IMR-90 (cell line): ENCODE measurements around the gene NR1H4. TPM values are rescaled to one million over a fixed set of nuclear protein-coding genes. Genes with fewer than 3 reads are reported as not detected.

Source experiments
- ATAC-seq: fragments of 200-7000 bp; cut with Tn5 transposase; 2 replicates; pipeline ENCODE4 v1.9.1; 2020; ENCODE audit warnings: low read depth, mild to moderate bottlenecking, moderate library complexity
- BruUV-seq: library from RNA; stranded (reverse); fragments of 400-500 nt; replicated peaks from 2 replicates; lab custom pipeline; 2021; lab: Mats Ljungman, UMichigan
- CTCF ChIA-PET: fragments of 300-600 bp; formaldehyde crosslinking; extraction: SDS; loops from one replicate; lab custom pipeline; 2021; ENCODE audit warnings: antibody characterized with exemption; lab: Yijun Ruan, JAX
- POLR2A ChIA-PET: fragments of 300-600 bp; sonication (Branson Sonifier 250); formaldehyde crosslinking; loops from one replicate; lab custom pipeline; 2022; ENCODE audit warnings: antibody characterized with exemption; ENCODE audit not compliant: unreplicated experiment; lab: Charles Lee
- DNase-seq: peaks from one replicate; pipeline ENCODE4 v3.0.0; 2013
- H2AFZ ChIP-seq: replicated peaks from 2 replicates; pipeline ENCODE3; 2013; ENCODE audit warnings: low read length, mild to moderate bottlenecking; ENCODE audit not compliant: poor library complexity
- H2AK5ac ChIP-seq: 2 replicates; pipeline ENCODE4 v1.6.1; 2013; ENCODE audit warnings: low read depth, low read length, inconsistent platforms
- H2AK9ac ChIP-seq: replicated peaks from 2 replicates; pipeline ENCODE3; 2013; ENCODE audit warnings: mild to moderate bottlenecking, low read depth, low read length, moderate library complexity; ENCODE audit not compliant: poor library complexity
- H2BK120ac ChIP-seq: 2 replicates; pipeline ENCODE4 v1.6.1; 2013; ENCODE audit warnings: low read depth, low read length, inconsistent platforms
- H2BK15ac ChIP-seq: 3 replicates; pipeline ENCODE4 v1.6.1; 2013; ENCODE audit warnings: low read depth, low read length, inconsistent platforms
- H2BK20ac ChIP-seq: 2 replicates; pipeline ENCODE4 v1.6.1; 2013; ENCODE audit warnings: low read depth, mild to moderate bottlenecking, inconsistent platforms, low read length, moderate library complexity
- H2BK5ac ChIP-seq: 2 replicates; pipeline ENCODE4 v1.6.1; 2013; ENCODE audit warnings: mild to moderate bottlenecking, low read depth, low read length, inconsistent platforms; ENCODE audit not compliant: poor library complexity, severe bottlenecking
- H3K14ac ChIP-seq: replicated peaks from 2 replicates; pipeline ENCODE4 v1.6.1; 2013; ENCODE audit warnings: low read depth, low read length, inconsistent platforms
- H3K18ac ChIP-seq: 2 replicates; pipeline ENCODE4 v1.6.1; 2013; ENCODE audit warnings: low read depth, low read length, control low read depth
- H3K23ac ChIP-seq: 2 replicates; pipeline ENCODE4 v1.6.1; 2013; ENCODE audit warnings: low read depth, low read length, inconsistent platforms
- H3K27ac ChIP-seq: 2 replicates; pipeline ENCODE4 v1.5.1; 2013; ENCODE audit warnings: mild to moderate bottlenecking, control low read depth, low read length; ENCODE audit not compliant: insufficient read depth
- H3K27me3 ChIP-seq: 2 replicates; pipeline ENCODE4 v1.6.1; 2013; ENCODE audit warnings: low read length; ENCODE audit not compliant: control insufficient read depth, insufficient read depth
- H3K36me3 ChIP-seq: 2 replicates; pipeline ENCODE4 v1.6.1; 2013; ENCODE audit warnings: low read length, mixed read lengths; ENCODE audit not compliant: control insufficient read depth, insufficient read depth
- H3K4ac ChIP-seq: 2 replicates; pipeline ENCODE4 v1.6.1; 2013; ENCODE audit warnings: low read depth, low read length, inconsistent platforms
- H3K4me1 ChIP-seq: 2 replicates; pipeline ENCODE4 v1.6.1; 2013; ENCODE audit warnings: low read length, mixed read lengths; ENCODE audit not compliant: control insufficient read depth, insufficient read depth
- H3K4me2 ChIP-seq: 2 replicates; pipeline ENCODE4 v1.6.1; 2013; ENCODE audit warnings: low read depth, mild to moderate bottlenecking, control low read depth, low read length, moderate library complexity
- H3K4me3 ChIP-seq: 2 replicates; pipeline ENCODE4 v1.5.1; 2013; ENCODE audit warnings: low read depth, mild to moderate bottlenecking, control low read depth, low read length, moderate library complexity; ENCODE audit not compliant: insufficient read depth
- H3K56ac ChIP-seq: 2 replicates; pipeline ENCODE4 v1.6.1; 2013; ENCODE audit warnings: low read length, inconsistent platforms; ENCODE audit not compliant: insufficient read depth; ENCODE audit errors: extremely low read depth
- H3K79me1 ChIP-seq, 2 experiments: 2 replicates each; pipeline ENCODE4 v1.6.1; 2013; ENCODE audit warnings: low read length in 2 of 2, inconsistent platforms in 1 of 2, low read depth in 1 of 2
- H3K9ac ChIP-seq: 2 replicates; pipeline ENCODE4 v1.6.1; 2013; ENCODE audit warnings: low read depth, low read length, control low read depth
- H3K9me1 ChIP-seq: 2 replicates; pipeline ENCODE4 v1.6.1; 2013; ENCODE audit warnings: low read length, inconsistent platforms; ENCODE audit not compliant: insufficient read depth
- H3K9me3 ChIP-seq: 2 replicates; pipeline ENCODE4 v1.6.1; 2013; ENCODE audit warnings: low read length; ENCODE audit not compliant: control insufficient read depth, insufficient read depth
- H4K20me1 ChIP-seq: 2 replicates; pipeline ENCODE4 v1.6.1; 2013; ENCODE audit warnings: low read length, inconsistent platforms; ENCODE audit not compliant: insufficient read depth
- H4K5ac ChIP-seq: 2 replicates; pipeline ENCODE4 v1.6.1; 2013; ENCODE audit warnings: mild to moderate bottlenecking, low read depth, low read length, control low read depth
- H4K8ac ChIP-seq, 2 experiments: 2 replicates each; pipeline ENCODE4 v1.6.1; 2013; ENCODE audit warnings: low read depth in 2 of 2, low read length in 2 of 2, control low read depth in 1 of 2, inconsistent platforms in 1 of 2
- H4K91ac ChIP-seq: 2 replicates; pipeline ENCODE4 v1.6.1; 2013; ENCODE audit warnings: low read depth, low read length, inconsistent platforms; ENCODE audit not compliant: insufficient read depth
- BHLHE40 ChIP-seq: fragments of 150-350 bp; IDR thresholded peaks from 2 replicates; pipeline ENCODE4 v1.6.1; 2016; ENCODE audit warnings: mild to moderate bottlenecking, low read depth, low read length
- CTCF ChIP-seq: conservative IDR thresholded peaks from 2 replicates; pipeline ENCODE4 v1.5.1; 2012; ENCODE audit warnings: mild to moderate bottlenecking, low read depth, low read length, improper control_type of control experiment
- MAFK ChIP-seq: IDR thresholded peaks from 2 replicates; pipeline ENCODE4 v1.6.1; 2012; ENCODE audit warnings: low read depth, low read length, improper control_type of control experiment
- MAZ ChIP-seq: IDR thresholded peaks from 2 replicates; pipeline ENCODE4 v1.6.1; 2012; ENCODE audit warnings: low read depth, mild to moderate bottlenecking, low read length, improper control_type of control experiment, moderate library complexity, borderline replicate concordance
- POLR2A ChIP-seq: IDR thresholded peaks from 2 replicates; pipeline ENCODE4 v1.6.1; 2012; ENCODE audit warnings: mild to moderate bottlenecking, low read depth, low read length
- RCOR1 ChIP-seq: IDR thresholded peaks from 2 replicates; pipeline ENCODE4 v1.6.1; 2012; ENCODE audit warnings: mild to moderate bottlenecking, low read length, improper control_type of control experiment; ENCODE audit not compliant: insufficient replicate concordance
- RFX5 ChIP-seq: IDR thresholded peaks from 2 replicates; pipeline ENCODE4 v1.8.0; 2012; ENCODE audit warnings: low read depth, mild to moderate bottlenecking, low read length, moderate library complexity
- SMC3 ChIP-seq: fragments of 150-350 bp; IDR thresholded peaks from 2 replicates; pipeline ENCODE4 v1.6.1; 2016; ENCODE audit warnings: low read depth, mild to moderate bottlenecking, antibody characterized with exemption, low read length, moderate library complexity
- WGBS, 2 experiments: methylation state at CpG; one replicate each; pipeline versions ENCODE4 v1.1.5 to v1.1.7; 2013; ENCODE audit warnings: missing lambda C conversion rate in 2 of 2; ENCODE audit not compliant: insufficient read length in 1 of 2; ENCODE audit errors: extremely low coverage in 2 of 2; 5-methylcytosine and 5-hydroxymethylcytosine counted together
- dilution Hi-C: fragments of 300-500 bp; cut with HindIII; formaldehyde crosslinking; loops from one replicate; pipeline ENCODE4 v1.14.3; 2018; ENCODE audit warnings: low sequenced_read_pairs; ENCODE audit not compliant: unreplicated experiment
- in situ Hi-C: fragments of 300-500 bp; cut with MboI; formaldehyde crosslinking; loops from 3 replicates; pipeline ENCODE4 v1.14.3; 2019; ENCODE audit warnings: low sequenced_read_pairs, inconsistent platforms, mixed read lengths
- intact Hi-C: fragments of 100-400 bp; cut with micrococcal nuclease; formaldehyde crosslinking; loops from 2 replicates; pipeline ENCODE4 v1.10.0; 2022
- polyA plus RNA-seq, 3 experiments: library from polyadenylated mRNA; depleted of rRNA; stranded (reverse); fragments of >200 nt; gene quantifications; 2 replicates each; pipeline ENCODE4 v1.2.3, GENCODE V29; 2012; ENCODE audit warnings: low replicate concordance in 1 of 3
- total RNA-seq: library from RNA; depleted of rRNA; stranded (reverse); fragments of >200 nt; gene quantifications from 2 replicates; pipeline ENCODE4 v1.2.3, GENCODE V29; 2012
- TF ChIP-seq, protein P1 (sequence below): fragments of 150-350 bp; IDR thresholded peaks from 2 replicates; pipeline ENCODE4 v1.6.1; 2016; ENCODE audit warnings: low read depth, mild to moderate bottlenecking, low read length, moderate library complexity, borderline replicate concordance

Gene NR1H4
- total and polyA plus RNA-seq, 2 of the 4 experiments (the other 2 are of a cell fraction), result not detected

DNA sequence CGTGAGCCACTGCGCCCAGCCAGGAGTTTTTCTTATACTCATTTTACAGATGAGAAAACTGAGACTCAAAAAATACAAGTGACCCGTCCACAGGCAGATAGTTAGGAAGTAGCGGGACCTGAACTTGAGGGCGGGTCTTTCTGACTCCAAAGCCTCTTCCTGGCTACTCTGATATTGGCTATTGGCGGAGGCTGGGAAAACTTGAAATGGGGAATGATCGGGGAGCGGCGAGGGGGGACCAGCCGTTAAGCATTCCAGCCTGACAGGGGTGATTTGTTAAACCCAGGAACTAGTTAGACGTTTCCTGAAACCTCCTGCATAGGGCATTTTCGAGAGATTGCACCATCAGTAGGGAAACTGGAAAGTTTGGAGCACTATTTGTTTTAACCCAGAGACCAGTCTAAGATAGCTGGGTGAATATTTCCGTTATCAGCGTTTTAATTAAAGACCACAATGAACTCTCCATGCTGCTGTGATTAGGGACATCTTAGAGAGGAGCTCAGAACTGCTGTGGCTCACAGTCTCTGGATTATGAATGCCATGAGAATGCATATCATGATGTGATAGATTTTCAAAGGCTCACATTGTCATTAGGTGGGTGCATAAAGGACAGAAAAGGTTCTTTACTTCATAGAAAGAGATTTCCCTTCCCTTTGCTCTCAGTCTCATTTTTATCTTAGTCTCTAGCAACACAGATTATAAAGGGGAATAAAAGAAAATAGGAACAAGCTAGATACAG is 2.5 kb downstream of the NR1H4 start:
- Histone ChIP-seq H3K9me1 (no peaks in the 10 kb centered on the region), H2AFZ (no peak overlapping the region), H4K20me1 (no peaks in the 10 kb centered on the region), H3K4me1 (no peaks in the 10 kb centered on the region), H4K8ac (no peak overlapping the region), H3K18ac (no peak overlapping the region), H3K4me3 (no peak overlapping the region), H3K79me1 (no peaks in the 10 kb centered on the region), H2AK5ac (no peak overlapping the region), H2BK15ac (no peak overlapping the region), H3K9ac (no peak overlapping the region), H3K4me2 (no peak overlapping the region), H3K14ac (no peak overlapping the region), H2BK5ac (no peak overlapping the region), H4K91ac (no peak overlapping the region), H2BK20ac (no peak overlapping the region), H3K56ac (no peak overlapping the region), H3K23ac (no peak overlapping the region), H2AK9ac (no peak overlapping the region), H3K4ac (no peak overlapping the region), H3K27me3 (peaks cover 13% of the 10 kb centered on the region), H3K9me3 (no peaks in the 10 kb centered on the region), H2BK120ac (no peak overlapping the region), H4K5ac (no peak overlapping the region), H3K27ac (no peak overlapping the region), H3K36me3 (no peaks in the 10 kb centered on the region)
- WGBS, 2 experiments, result no CpG with 5 or more reads among the region's 14 CpGs
- ATAC-seq (no peak), DNase-seq (no peak)
- TF ChIP-seq SMC3 (no peak), CTCF (no peak), MAFK (no peak), RCOR1 (no peak), RFX5 (no peak), POLR2A (no peak), BHLHE40 (no peak), MAZ (no peak)
- TF ChIP-seq, protein P1, sequence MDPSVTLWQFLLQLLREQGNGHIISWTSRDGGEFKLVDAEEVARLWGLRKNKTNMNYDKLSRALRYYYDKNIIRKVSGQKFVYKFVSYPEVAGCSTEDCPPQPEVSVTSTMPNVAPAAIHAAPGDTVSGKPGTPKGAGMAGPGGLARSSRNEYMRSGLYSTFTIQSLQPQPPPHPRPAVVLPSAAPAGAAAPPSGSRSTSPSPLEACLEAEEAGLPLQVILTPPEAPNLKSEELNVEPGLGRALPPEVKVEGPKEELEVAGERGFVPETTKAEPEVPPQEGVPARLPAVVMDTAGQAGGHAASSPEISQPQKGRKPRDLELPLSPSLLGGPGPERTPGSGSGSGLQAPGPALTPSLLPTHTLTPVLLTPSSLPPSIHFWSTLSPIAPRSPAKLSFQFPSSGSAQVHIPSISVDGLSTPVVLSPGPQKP, result no peak
- intact Hi-C loops, result no loop called here
- CTCF ChIA-PET, result no interaction called here
- in situ Hi-C loops, result no loop called here
- dilution Hi-C loops, result no loop called here
- no TSS peak for BruUV-seq
- POLR2A ChIA-PET, result no interaction called here
